DMS114 treated with DMSO at 0.1 percent for 48 hours (cell line): ENCODE results near the gene MAP1S.

ENCODE experiments used
- DNase-seq: peaks from one replicate; lab custom pipeline; 2025; ENCODE audit not compliant: unreplicated experiment; lab: John Stamatoyannopoulos, UW

MAP1S gene, protein sequence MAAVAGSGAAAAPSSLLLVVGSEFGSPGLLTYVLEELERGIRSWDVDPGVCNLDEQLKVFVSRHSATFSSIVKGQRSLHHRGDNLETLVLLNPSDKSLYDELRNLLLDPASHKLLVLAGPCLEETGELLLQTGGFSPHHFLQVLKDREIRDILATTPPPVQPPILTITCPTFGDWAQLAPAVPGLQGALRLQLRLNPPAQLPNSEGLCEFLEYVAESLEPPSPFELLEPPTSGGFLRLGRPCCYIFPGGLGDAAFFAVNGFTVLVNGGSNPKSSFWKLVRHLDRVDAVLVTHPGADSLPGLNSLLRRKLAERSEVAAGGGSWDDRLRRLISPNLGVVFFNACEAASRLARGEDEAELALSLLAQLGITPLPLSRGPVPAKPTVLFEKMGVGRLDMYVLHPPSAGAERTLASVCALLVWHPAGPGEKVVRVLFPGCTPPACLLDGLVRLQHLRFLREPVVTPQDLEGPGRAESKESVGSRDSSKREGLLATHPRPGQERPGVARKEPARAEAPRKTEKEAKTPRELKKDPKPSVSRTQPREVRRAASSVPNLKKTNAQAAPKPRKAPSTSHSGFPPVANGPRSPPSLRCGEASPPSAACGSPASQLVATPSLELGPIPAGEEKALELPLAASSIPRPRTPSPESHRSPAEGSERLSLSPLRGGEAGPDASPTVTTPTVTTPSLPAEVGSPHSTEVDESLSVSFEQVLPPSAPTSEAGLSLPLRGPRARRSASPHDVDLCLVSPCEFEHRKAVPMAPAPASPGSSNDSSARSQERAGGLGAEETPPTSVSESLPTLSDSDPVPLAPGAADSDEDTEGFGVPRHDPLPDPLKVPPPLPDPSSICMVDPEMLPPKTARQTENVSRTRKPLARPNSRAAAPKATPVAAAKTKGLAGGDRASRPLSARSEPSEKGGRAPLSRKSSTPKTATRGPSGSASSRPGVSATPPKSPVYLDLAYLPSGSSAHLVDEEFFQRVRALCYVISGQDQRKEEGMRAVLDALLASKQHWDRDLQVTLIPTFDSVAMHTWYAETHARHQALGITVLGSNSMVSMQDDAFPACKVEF

DNA sequence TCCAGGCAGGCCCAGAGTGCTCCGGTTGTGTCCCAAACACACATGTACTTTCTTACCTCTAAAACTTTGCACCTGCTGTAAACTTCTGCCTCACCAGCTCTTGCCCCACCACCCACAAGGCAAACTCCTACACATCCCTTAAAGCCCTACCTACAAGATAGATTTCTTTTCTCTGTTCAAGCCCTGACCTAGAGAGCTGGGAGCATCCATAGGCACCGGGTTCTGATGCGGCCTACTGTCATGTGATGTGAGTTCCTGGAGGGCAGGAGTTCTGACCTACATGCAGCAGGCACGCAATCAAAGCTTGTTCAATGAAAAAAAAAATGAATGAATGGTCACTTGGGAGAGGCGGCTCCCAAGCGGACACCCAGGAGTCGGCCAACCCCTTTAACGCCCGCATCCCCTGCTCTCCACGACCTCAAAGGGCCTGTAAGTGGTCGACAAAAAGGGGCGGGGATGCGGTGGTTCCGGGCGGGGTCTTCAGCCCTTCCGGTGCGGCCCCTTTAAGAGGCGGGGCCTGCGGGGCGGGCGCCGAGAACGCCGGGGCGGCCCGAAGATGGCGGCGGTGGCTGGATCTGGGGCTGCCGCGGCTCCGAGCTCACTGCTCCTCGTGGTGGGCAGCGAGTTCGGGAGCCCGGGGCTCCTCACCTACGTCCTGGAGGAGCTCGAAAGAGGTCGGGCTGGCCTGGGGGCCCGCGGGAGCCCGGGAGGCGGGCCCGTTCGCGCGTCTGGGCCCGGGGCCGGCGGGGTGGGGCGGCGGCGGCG lies at the start of gene MAP1S:
Gene MAP1S (plus strand): TSS at position 534 of the 765 bp plus-strand sequence. CDS start 23 bp downstream, at position 557.
- peak; percentile 67 for DNase-seq

DNA sequence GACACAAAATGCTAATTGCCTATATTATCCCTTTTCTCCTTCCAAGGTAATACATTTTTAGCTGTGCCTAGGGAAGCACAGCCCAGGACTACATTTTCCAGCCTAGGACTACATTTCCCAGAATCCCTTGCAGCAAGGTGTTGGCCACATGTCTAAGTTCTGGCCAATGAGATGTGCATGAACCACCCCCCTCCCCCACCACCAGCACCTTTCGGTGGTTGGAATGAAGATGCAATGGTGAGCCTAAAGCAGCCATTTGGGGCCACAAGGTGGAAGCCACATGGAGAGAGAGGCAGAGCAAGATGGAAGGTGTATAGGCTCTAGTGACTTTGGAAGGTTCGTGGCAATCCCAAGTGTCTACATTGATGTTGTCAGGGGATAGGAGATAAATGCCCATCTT lies 47.4 kb upstream of the MAP1S start:
- DNase-seq, result peak; percentile 68

DNA sequence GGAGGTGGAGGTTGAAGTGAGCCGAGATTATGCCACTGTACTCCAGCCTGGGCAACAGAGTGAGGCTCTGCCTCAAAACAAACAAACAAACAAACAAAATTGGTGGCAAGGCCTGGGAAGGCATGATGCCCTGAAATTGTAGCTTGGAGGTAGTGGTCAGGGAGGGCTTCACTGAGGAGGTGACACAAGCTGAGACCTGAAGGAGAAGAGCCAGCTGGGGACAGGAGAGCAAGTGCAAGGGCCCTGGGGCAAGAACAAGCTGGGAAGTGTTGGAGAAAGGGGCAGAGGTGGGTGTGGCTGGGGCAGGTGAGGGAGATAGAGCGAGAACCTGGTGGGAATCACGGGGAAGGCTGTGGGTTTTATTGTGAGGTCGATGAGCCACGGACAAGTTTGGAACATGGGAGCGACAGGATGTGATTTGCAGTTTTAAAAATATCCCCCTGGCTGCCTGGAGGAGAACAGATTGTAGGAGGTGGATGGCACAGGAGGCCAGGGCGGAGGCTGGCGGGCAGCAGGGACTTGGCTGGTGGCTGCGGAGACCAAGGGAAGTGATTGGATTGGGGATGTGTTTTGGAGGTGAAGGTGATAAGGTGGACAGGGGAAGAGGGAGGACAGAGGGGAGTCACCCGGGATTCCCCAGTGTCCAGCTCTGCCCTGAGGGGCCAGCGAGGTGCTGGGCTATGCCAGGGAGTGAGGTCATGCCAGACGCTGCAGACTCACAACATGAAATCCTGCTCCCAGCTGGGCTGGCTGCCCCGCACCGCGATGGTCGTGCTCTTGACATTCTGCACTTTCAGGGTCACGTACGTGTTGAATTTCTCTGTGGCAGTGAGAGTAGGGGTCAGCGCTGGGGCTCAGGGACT lies 45.1 kb upstream of the MAP1S start:
- DNase-seq, result no peak

DNA sequence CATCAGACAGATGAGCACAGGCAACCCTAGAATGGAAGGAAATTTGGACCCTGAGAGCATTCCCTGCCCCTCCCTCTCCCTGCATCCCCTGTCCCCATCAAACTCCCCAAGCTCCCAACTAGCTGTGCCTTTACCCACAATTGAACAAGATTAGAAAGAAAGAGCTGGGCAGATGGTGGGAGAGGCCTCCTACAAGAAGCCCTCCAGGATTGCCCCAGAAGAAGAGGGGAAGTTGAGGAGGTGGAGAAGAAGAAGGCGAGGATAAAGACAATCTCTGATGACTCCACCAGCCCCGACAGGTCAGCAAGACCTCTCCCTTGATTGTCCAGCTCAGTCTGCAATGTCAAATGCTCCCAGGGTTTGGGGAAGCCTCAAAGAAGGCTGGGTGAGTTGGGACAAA lies 43.0 kb upstream of the MAP1S start:
- DNase-seq, result no peak

DNA sequence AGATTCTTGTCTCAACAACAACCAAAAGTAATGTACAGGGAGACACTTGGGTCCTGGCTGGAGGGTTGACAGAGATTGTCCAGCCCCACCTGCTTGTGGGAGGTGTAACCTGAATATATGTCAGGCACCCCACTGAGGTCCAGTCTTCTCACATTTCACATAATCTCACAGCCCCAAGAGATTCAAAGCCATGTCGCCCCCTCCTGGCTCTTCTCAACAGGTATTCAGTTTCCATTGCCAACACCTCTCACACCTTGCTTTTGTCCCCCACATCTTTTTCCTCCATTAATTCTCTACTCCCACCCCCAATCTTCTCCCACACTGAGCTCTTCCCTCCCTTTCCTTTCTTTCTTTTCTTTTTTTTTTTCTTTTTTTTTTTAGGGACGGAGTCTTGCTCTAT lies 42.3 kb upstream of the MAP1S start:
- no peak for DNase-seq

DNA sequence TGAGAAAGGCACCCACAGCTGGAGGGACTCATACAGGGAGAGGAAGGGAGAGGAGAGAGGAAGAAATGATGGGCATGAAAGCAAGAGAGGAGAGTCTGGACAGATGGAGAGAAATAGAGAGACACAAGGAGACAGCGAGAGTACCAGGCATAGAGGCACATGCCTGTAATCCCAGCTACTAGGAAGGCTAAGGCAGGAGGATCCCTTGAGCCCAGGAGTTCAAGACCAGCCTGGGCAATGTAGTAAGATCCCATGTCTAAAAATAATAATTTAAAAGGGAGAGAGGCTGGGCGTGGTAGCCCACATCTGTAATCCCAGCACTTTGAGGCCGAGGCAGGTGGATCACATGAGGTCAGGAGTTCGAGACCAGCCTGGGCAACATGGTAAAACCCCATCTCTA lies 40.4 kb upstream of the MAP1S start:
- no peak for DNase-seq

DNA sequence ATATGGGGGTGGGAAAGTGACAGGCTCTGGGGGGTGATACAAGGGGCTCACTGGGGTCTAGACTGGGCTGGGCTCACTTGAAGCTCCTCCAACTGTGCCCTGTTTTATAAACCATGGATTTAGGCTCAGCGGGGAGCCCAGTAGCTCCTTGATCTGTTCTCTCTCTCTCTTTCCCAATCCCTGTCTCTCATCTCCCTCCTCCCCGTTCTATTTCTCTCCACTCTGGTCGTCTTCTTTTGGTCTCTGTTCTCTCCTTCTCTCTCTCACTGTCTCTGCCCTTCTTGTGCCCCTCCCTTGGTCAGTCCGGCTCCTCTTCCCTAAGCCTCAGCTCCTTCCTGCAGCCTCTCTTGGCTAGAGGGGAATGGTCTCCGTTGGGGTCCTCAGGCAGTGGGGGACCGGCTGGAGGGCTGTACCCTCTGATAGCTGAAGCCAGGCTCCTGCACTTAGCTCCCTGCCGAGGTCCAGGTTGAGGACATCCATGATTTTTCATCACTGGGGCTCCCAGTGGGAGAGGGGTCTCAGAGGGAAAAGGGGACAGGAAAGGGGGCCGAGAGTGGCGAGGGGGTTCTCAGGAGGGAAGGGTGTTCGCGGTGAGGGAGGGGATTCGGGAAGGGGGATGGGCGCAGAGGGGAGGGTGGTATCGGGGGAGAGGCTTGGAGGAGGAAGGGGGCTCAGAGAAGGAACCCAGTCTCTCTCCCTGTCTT lies 39.6 kb upstream of the MAP1S start:
- no peak for DNase-seq

DNA sequence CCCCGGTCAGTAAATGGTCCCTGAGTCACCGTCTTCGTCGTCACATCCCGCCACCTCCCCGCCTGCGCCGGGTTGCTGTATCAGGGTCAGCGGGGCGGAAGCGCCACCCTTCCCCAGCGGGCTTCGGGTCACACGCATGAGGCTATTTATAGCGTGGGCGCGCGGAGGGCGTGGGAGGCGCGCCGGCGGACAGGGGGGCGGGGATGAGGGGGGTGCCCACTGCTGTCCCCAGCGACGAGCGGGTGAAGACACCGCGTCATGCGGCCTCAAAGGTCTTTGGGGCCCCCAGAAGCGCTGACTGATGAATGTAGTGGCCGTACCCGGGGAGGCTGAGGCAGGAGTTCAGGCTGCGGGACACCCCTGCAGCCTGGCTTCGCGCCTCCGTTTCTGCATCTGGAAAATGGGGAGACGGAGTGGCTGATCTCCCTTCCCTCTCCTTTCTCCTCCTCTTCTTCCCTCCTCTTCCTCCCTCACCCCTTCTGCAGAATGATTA lies 39.0 kb upstream of the MAP1S start:
- DNase-seq, result no peak

DNA sequence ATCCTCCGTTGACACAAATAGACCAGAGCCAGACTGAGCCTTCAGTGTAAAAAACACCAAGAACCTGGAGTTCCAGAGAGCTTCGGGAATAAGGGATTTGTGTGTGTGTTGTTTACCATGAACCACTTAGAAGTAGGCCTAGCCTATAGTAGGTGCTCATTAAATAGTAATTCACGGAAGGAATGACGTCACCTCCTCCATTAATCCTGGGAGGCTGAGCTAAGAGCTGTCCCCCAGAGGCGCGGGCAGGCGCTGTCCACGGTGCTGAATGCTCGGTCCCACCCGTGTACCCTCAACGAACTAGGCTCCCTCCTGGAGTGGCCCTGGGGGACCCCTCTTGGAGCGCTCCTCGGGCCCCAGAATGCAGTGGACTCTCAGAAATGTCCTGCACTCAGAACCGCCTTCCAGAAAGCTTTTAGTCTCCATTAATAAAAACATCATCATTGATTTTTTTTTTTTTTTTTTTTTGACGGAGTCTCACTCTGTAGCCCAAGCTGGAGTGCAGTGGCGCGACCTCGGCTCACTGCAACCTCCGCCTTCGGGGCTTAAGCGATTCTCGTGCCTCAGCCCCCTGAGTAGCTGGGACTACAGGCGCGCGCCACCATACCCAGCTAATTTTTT lies 37.7 kb upstream of the MAP1S start:
- DNase-seq, result no peak

DNA sequence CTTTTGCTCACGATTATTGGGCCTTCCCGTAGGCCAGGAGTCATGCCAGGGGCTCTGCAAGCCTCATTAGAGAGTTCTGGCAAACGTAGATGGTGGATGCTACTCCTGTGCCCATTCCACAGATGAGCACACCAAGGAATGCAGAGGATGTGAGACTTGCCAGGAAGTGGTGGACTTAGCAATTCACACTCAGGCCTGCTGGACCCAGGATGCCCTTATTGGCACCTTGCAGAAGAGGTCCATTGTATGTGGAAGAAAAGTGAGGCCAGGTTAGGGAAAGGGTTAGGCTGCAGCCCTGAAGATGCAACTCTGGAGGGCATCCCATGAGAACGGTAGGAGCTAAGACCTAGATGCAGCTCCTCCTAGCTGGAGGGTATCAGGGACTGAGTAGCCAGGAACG lies 37.0 kb upstream of the MAP1S start:
- no peak for DNase-seq

DNA sequence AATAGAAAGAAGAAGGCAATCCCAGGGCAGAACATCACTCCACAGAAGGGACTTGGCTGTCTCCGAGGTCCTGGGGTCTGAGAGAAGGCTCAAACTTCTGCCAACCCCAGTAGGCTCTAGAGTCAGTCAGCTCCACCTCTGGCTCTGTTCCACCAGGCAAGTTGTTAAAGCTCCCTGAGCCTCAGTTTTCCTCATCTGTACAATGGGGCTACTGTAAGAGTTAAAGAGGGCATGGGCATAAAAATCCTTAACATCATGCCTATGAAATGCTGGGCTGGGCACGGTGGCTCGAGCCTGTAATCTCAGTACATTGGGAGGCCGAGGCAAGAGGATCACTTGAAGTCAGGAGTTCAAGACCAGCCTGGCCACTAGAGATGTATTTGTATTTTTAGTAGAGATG lies 36.2 kb upstream of the MAP1S start:
- no peak for DNase-seq

DNA sequence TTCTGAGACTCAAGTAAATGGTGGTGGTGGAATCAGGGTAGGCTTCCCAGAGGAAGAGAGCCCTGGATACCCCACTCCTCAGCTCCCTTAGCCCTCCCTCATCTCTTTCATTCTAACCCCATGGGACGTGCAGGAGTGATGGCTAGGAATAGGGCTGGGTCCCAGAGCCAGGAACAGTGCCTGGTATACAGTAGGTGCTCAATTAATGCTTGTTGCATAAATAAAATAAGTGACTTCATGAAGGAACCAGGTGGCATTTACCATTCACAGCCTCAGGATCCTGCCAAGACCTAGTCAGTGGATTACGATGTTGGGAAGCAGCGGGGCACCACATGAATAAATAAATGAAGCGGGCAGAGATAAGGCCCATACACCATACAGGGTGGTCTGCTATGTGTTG lies 35.0 kb upstream of the MAP1S start:
- DNase-seq, result no peak

DNA sequence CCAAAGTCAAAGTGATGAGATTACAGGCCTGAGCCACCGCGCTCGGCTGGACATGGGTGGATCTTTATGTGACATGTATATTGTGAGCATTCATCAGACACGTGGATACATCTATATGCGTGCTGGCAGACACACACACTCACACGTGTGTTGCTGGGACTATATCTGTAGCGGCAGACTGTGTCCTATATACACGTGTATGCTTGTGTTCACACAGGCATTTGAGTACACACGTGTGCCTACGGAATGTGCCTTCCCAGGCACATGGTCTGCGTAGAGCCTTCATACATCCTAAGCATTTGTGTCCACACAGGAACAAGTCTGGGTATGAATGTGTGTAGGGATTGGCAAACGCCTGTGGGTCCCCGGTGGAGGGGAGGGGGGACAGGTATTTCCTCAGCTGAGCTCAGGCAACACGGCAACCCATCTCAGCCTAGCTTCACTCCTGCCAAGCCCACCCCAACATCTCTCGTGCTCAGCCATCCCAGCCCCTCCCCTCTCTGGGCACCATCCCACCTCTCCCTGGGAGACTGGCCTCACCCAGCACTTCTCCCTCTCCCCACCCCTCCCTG lies 33.7 kb upstream of the MAP1S start:
- no peak for DNase-seq

DNA sequence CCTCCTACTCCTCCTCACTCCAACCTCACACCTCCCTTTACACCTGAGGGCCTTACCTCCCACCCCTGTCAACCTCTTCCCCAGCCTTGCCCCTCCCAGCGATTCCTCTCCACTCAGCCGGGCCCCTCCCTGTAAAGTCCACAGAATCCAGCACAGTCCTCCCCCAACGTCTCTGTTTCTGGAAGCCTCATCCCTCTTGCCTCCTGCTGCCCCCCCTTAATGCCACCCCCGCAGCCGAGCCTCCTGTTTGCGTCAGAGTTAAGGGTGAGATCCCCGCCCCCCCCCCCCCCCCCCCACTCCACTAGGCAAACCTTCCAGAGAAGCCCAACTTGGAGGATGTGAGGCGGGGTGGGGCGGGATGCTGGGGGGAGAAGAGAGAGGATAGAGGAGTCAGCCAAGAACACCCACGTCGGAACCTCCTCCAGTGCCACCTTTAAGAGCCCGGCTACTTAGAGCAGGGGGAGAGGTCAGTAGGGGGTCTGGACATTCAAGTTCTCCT lies 33.2 kb upstream of the MAP1S start:
- no peak for DNase-seq

DNA sequence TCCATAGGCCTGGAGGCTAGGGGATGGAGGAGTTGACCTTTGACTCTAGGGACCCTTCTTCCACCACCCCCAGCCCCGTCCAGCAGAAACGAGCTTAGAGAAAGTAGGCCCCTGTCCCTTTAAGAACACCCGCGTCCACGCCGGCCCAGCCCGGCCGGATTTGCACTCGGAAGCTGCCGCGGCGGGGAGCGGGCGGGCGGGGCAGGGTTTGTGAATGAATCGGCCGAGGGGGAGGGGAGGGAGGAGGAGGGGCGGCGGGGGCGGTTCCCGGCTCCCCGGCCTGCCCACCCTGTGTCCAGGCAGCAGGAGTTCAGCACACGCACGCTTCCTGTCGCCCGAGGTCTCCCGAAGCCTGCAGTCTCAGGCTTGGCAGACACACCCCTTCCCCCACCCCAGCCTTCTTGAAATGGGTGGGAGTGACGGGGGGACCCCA lies 32.7 kb upstream of the MAP1S start:
- DNase-seq, result no peak

DNA sequence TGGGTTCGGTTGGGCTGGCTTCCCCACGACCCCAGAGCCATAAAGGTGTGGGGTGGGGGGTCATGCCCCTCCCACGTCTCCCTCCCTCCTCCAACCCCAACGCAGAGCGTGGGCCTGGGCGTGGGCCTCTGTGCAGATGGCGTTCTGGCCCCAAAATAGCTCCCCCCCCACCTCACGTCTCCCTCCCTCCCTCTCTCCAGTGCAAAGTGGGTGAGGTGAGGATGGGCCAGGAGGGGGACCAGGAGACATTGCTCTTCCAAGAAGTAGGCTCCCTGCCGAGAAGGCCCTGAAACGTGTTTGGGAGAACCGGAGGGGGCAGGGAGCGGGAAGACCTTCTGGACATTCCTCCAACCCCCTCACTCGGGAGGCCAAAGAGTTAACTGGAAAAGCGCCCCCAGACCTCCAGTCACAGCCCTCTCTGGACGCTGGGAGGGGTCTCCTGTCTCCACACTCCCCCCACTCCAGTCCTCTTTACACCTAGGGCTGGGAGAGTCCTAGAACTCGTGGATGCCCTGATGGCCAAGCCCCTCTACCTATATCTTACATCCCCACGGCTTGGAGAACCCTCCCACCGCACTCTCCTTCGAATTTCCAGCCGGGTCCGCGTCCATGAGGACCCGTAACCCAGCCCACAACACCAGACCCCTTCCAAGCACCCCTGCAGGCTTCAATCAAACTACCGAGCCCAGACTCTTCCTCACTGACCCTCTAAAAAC lies 32.0 kb upstream of the MAP1S start:
- no peak for DNase-seq

DNA sequence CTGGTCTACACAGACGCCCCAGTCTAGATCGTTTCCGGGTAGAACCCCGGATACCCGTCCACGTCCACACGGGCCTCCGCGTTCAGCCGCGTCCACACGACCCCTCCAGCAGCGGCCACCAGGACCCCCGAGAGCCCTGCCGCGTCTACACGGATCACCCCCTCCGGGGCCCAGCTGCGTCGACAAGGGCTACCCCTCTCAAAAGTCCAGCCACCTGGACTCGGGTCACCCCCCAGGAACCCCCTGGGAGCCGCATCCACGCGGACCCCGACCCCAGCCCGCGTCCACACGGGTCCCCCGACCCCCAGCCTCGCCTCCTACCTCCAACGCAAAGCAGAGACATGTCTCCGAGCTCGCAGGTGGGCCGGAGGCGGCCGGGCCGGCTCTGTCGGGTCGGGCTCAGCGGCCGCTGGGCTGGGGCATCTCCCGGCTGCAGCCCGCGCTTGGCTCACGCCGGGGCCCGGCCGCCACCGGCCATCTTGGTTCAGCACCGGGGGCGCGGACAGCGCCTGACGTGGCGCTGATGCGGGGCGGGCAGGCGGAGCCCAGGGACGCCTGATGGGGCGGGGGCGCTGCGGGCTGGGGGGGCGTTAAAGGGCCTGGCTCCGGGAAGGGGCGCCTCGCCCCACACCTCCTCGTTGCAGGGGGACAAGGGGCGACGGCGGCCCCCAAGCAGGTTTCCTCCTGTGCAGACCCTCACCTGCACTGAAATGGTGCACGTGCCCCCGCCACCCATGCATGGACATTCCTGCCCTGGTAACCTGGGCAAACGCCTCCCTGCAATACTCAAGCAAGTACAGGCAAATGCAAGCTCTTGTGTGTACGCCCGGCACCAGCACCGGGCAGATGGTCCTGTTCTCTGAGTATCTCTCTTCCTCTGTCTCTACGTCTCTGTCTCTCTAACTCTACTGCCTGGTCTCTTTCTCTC lies 31.2 kb upstream of the MAP1S start, which contains the start of gene UNC13A:
Gene UNC13A (minus strand): TSS at position 498 of the 928 bp plus-strand sequence. CDS start 155 bp downstream, at position 343.
- DNase-seq, result no peak
